NCI-H226 (cell line): ENCODE results near the gene MSI2.

Experiments
- DNase-seq: peaks from one replicate; pipeline ENCODE4 v3.0.0-alpha.2; 2015

The MSI2 gene

GRCh38 chr17:57534863-57535248 lies 278.5 kb downstream of the MSI2 start:
- DNase-seq: no peak

- DNase-seq: peak; percentile 57
Observed at GRCh38 chr17:57535249-57535966, 279.1 kb downstream of the MSI2 start.

GRCh38 chr17:57536289-57536688 lies 280.0 kb downstream of the MSI2 start:
- DNase-seq: no peak

- DNase-seq: no peak
Observed at GRCh38 chr17:57536789-57537523, 280.6 kb downstream of the MSI2 start.

GRCh38 chr17:57537524-57538410 lies 281.4 kb downstream of the MSI2 start:
- DNase-seq: no peak

- no peak for DNase-seq
Observed at GRCh38 chr17:57538736-57539456, 282.6 kb downstream of the MSI2 start.

GRCh38 chr17:57539529-57540301 lies 283.4 kb downstream of the MSI2 start:
- no peak for DNase-seq

GRCh38 chr17:57540596-57540995 lies 284.3 kb downstream of the MSI2 start:
- DNase-seq: no peak

GRCh38 chr17:57541049-57541448 lies 284.7 kb downstream of the MSI2 start:
- no peak for DNase-seq

GRCh38 chr17:57541472-57542394 lies 285.4 kb downstream of the MSI2 start:
- peak; percentile 94 for DNase-seq

- DNase-seq: no peak
Observed at GRCh38 chr17:57542510-57542909, 286.2 kb downstream of the MSI2 start.

- no peak for DNase-seq
Observed at GRCh38 chr17:57543230-57543629, 286.9 kb downstream of the MSI2 start.

GRCh38 chr17:57544401-57544800 lies 288.1 kb downstream of the MSI2 start:
- no peak for DNase-seq

- peak; percentile 49 for DNase-seq
Observed at GRCh38 chr17:57544834-57545463, 288.6 kb downstream of the MSI2 start.

- DNase-seq: no peak
Observed at GRCh38 chr17:57545731-57546342, 289.5 kb downstream of the MSI2 start.

- DNase-seq: no peak
Observed at GRCh38 chr17:57548421-57549410, 292.4 kb downstream of the MSI2 start.

- DNase-seq: no peak
Observed at GRCh38 chr17:57549468-57549867, 293.1 kb downstream of the MSI2 start.

- no peak for DNase-seq
Observed at GRCh38 chr17:57550016-57550415, 293.7 kb downstream of the MSI2 start.
